Suprapubic skin (tissue), 4 donors: ENCODE results near the gene SEC14L3.

Experiments
- CTCF ChIP-seq, 2 donors: fragments of 200-600 bp in 1 of 2; fragments of 450-650 bp in 1 of 2; sonication (generic) in 1 of 2; IDR thresholded peaks; one replicate each; pipeline ENCODE4 v1.5.1; 2016 to 2019; ENCODE audit warnings: antibody characterized with exemption in 2 of 2, mild to moderate bottlenecking in 1 of 2, moderate library complexity in 1 of 2
- EP300 ChIP-seq: sonication (generic); formaldehyde crosslinking; IDR thresholded peaks from one replicate; pipeline ENCODE4 v1.6.1; 2017; ENCODE audit warnings: antibody characterized with exemption
- POLR2A ChIP-seq, 2 donors: fragments of 450-650 bp; IDR thresholded peaks; one replicate each; pipeline ENCODE4 v1.6.1; 2017; ENCODE audit warnings: antibody characterized with exemption in 2 of 2, mild to moderate bottlenecking in 2 of 2, moderate library complexity in 2 of 2
- POLR2AphosphoS5 ChIP-seq, 3 donors: sonication (generic); formaldehyde crosslinking; IDR thresholded peaks; one replicate each; pipeline ENCODE4 v1.6.1; 2017; ENCODE audit warnings: antibody characterized with exemption in 3 of 3

DNA sequence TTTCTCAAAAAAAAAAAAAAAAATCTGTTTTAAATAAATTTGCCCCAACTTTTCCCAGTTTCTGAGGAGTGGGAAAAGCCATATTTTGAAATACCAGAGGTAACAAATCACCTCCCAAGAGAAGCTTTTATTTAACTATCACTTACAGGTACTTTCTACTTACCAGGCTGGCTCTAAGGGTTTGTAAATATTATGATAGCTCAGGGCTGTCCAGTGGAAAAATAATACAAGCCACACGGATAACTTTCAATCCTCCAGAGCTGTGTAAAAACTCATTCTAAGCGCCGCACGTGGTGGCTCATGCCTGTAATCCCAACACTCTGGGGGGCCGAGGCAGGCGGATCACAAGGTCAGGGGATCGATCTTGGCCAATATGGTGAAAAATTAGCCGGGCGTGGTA lies 39.3 kb upstream of the SEC14L3 start:
- TF ChIP-seq CTCF (IDR thresholded peaks at IDR 0.05) (no peak), POLR2AphosphoS5 (IDR thresholded peaks at IDR 0.05) (no peak), POLR2A (IDR thresholded peaks at IDR 0.05) (no peak), EP300 (no peak)
